ENCODE measurements around the gene POPDC3. TPM values are rescaled to one million over a fixed set of nuclear protein-coding genes. Genes with fewer than 3 reads are reported as not detected.

POPDC3 gene
- total RNA-seq, 1 experiment from 2014 or later: 5.7 TPM

DNA sequence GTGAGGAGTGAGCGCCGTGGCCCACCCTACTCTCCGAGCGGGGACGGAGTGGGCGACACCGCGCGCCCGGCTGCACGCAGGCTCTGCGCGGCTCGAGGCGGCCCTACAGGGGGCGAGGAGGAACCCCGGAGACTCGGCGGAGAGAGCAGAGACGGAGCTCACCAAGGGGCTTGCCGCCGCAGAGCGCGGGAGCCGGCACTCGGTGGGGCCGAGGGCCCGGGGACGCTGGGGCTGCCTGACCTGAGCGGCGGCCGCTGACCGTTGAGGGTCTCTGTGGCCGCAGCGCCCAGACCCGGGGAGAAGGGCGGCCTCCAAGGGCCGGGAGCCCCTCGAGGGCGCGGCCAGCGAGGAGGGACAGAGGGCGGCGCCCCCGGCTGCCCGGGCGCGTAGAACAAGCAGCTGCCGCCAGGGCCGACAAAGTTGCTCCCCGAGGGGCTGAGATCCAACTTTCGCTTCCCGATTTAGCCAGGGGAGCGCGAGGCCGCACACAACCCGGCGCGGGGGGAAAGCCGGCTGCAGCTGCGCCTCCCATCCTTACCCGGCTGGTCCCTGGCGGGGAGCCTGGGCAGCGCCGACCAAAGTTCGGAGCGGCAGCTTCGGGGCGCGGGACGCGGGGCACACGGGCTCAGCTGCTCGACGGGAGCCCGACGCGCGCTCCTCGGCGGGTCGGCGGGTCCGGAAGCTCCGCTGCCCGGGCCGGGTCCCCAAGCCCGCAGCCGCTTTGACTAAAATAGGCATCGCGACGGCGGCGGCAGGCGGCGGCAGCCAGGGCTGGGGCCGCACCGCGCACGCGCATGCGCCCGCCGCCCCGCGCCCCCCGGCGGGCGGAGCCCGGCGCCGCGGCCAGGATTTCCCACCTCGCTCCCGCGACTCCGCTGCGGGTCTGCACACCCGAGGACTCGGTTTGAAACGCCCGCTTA lies 43.1 kb downstream of the POPDC3 start:
- Histone ChIP-seq H2AFZ (ENCODE audit: low read length) (peak overlapping the region; percentile 91), H3K23me2 (ENCODE audit: insufficient read length, low read depth, low read length, poor library complexity, severe bottlenecking) (peaks cover 14% of the 10 kb centered on the region), H2BK120ac (ENCODE audit: low read depth, low read length, poor library complexity, severe bottlenecking) (no peak overlapping the region), H3K79me2 (ENCODE audit: insufficient read depth, low read length) (no peaks in the 10 kb centered on the region), H3K27me3 (ENCODE audit: insufficient read depth, low read length) (peaks cover 13% of the 10 kb centered on the region; the same call in 1 of the 2 replicates), H3K27ac (ENCODE audit: insufficient read length, low read depth, low read length) (no peak overlapping the region), H4K8ac (replicated peaks; ENCODE audit: insufficient read length, low read depth, low read length) (no peak overlapping the region), H2BK15ac (ENCODE audit: low read depth, low read length) (peak overlapping the region; percentile 68; the same call in 1 of the 2 replicates), H3K14ac (ENCODE audit: insufficient read depth, low read length) (peak overlapping the region; percentile 86), H3K4me1 (ENCODE audit: insufficient read depth, low read length) (no peaks in the 10 kb centered on the region), H2BK12ac (ENCODE audit: insufficient read length, low read depth, low read length) (no peak overlapping the region), H4K91ac (ENCODE audit: insufficient read length, low read depth, low read length) (no peak overlapping the region), H3K18ac (ENCODE audit: insufficient read length, low read depth, low read length) (peak overlapping the region; percentile 82), H2BK20ac (ENCODE audit: low read depth, low read length, poor library complexity, severe bottlenecking) (no peak overlapping the region), H3K79me1 (ENCODE audit: insufficient read depth, low read depth, low read length, poor library complexity, severe bottlenecking) (no peaks in the 10 kb centered on the region), H3K4ac (ENCODE audit: low read depth, low read length) (no peak overlapping the region), H3K4me2 (ENCODE audit: insufficient read depth, insufficient read length, low read length) (peak overlapping the region; percentile 84), H2AK5ac (ENCODE audit: insufficient read length, low read length) (no peak overlapping the region), H3K9me3 (ENCODE audit: control insufficient read depth, low read depth, low read length) (no peaks in the 10 kb centered on the region), H3K9ac (ENCODE audit: extremely low read depth, insufficient read length, low read length) (no peak overlapping the region), H3K56ac (ENCODE audit: insufficient read length, low read depth, low read length) (no peak overlapping the region), H3K23ac (ENCODE audit: insufficient read length, low read depth, low read length) (no peak overlapping the region), H2BK5ac (ENCODE audit: insufficient read length, low read length) (no peak overlapping the region), H3T11ph (ENCODE audit: low read length) (no peak overlapping the region), H4K5ac (ENCODE audit: insufficient read length, low read depth, low read length) (no peak overlapping the region), H4K20me1 (ENCODE audit: control insufficient read depth, insufficient read depth, insufficient read length) (no peaks in the 10 kb centered on the region)
- WGBS (ENCODE audit: extremely low coverage, insufficient read length, low lambda C conversion rate): no CpG with 5 or more reads among the region's 122 CpGs
- TF ChIP-seq, protein P1, sequence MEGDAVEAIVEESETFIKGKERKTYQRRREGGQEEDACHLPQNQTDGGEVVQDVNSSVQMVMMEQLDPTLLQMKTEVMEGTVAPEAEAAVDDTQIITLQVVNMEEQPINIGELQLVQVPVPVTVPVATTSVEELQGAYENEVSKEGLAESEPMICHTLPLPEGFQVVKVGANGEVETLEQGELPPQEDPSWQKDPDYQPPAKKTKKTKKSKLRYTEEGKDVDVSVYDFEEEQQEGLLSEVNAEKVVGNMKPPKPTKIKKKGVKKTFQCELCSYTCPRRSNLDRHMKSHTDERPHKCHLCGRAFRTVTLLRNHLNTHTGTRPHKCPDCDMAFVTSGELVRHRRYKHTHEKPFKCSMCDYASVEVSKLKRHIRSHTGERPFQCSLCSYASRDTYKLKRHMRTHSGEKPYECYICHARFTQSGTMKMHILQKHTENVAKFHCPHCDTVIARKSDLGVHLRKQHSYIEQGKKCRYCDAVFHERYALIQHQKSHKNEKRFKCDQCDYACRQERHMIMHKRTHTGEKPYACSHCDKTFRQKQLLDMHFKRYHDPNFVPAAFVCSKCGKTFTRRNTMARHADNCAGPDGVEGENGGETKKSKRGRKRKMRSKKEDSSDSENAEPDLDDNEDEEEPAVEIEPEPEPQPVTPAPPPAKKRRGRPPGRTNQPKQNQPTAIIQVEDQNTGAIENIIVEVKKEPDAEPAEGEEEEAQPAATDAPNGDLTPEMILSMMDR (conservative IDR thresholded peaks at IDR 0.05): peak; percentile 19; the same call in 2 of the 3 replicates
- DNase-seq: peak; percentile 68
- Mint-ChIP-seq H3K4me1 (peaks cover 4 to 7% of the 10 kb centered on the region in 2 experiments; a peak in 3 of 4 replicates), H3K4me3 (peak overlapping the region; percentile 70 to 85), H3K27ac (no peak overlapping the region), H3K9me3 (no peaks in the 10 kb centered on the region; a peak in 1 of 5 replicates), H3K27me3 (ENCODE audit: low read depth) (peaks cover 58% of the 10 kb centered on the region), H3K36me3 (ENCODE audit: insufficient read depth in 1 of 3, low read depth in 3 of 3) (no peaks in the 10 kb centered on the region)
